Activated T-cell treated with anti-CD3 and anti-CD28 coated beads, Interleukin-2, amount 50 U/mL, for 4 hours (primary cell): ENCODE results near the gene DHRS3. TPM values are rescaled to one million over a fixed set of nuclear protein-coding genes. Genes with fewer than 3 reads are reported as not detected.
A peak's percentile ranks its signal among the peaks of the same experiment; 100 is the strongest.

Source experiments
- ATAC-seq, 2 donors: fragments of 200-7000 bp; cut with Tn5 transposase; one replicate each; pipeline ENCODE4 v1.10.0; 2021
- DNase-seq: peaks from one replicate; pipeline ENCODE4 v3.0.0-alpha.2; 2020
- H3K27me3 Mint-ChIP-seq: one replicate; pipeline ENCODE4 v1.8.0; 2021; ENCODE audit warnings: low read depth, mixed read lengths
- H3K36me3 Mint-ChIP-seq: one replicate; pipeline ENCODE4 v1.8.0; 2022; ENCODE audit warnings: mixed read lengths; ENCODE audit not compliant: insufficient read depth
- H3K4me1 Mint-ChIP-seq: one replicate; pipeline ENCODE4 v1.8.0; 2021; ENCODE audit warnings: low read depth, mixed read lengths
- H3K4me3 Mint-ChIP-seq: one replicate; pipeline ENCODE4 v1.8.0; 2021; ENCODE audit warnings: mild to moderate bottlenecking, moderate library complexity, mixed read lengths
- H3K9me3 Mint-ChIP-seq: one replicate; pipeline ENCODE4 v1.8.0; 2021; ENCODE audit warnings: mixed read lengths
- total RNA-seq, 3 donors: library from RNA; stranded (reverse); gene quantifications; one replicate each; pipeline ENCODE4 v1.2.1, GENCODE V29; 2021

The DHRS3 gene
- total RNA-seq, 3 donors from 2014 or later, result 60.4 to 72.6 (median 69.9) TPM

DNA sequence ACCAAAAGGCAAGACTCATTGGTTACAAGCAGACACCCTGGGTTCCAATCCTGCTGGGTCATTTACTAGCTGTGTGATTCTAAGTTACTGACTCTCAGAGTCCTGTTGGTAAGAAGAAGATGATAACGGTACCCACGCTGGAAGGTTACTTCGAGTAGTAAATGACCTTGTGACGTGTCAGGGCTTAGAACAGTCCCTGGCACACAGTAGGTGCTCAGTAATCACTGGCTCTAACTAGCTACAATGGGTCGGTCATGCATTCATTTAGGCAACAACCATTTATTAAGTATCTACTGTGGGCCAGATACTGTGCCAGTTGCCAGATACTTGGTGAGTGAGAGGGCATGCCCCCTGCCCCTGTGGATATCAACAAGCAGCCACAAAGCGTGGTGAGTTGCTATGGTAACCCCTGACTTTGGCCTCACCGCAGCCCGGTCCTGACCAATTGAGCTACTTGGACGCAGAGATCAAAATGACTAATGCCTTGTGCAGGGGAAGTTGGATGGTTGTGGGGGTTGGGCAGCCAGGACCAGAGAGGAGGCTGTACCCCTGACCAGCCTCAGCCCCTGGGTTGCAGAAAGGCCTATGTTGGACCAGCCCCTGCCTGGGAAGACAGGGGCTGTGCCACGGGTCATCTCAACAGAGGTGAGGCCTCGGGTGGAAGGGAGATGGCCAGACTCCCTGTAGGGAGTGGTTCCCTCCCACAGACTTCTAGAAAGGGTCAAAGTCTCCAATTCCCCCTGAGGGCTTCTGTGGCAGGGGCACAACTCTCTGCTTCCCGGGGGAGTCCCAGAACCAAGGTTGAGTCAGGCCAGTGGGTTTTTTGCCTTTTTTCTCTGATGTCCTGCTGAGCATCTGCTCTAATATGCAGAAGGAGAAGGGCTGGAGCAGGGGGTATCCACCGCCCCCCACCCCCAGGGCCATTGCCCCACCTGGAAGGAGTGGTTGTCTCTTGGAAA lies 16.0 kb downstream of the DHRS3 start:
- no peak for ATAC-seq
- no peak for DNase-seq
- no peaks in the 10 kb centered on the region for H3K36me3 Mint-ChIP-seq

GRCh38 chr1:12600880-12601633 lies 17.0 kb downstream of the DHRS3 start:
- no peak overlapping the region for H3K4me3 Mint-ChIP-seq
- H3K9me3 Mint-ChIP-seq, result no peaks in the 10 kb centered on the region
- peak; percentile 56 for DNase-seq
- no peaks in the 10 kb centered on the region for H3K36me3 Mint-ChIP-seq
- ATAC-seq, result no peak
- H3K27me3 Mint-ChIP-seq, result no peaks in the 10 kb centered on the region
- peaks cover 64% of the 10 kb centered on the region for H3K4me1 Mint-ChIP-seq

More for the DNA sequence above, 16.0 kb downstream of the DHRS3 start:
- Mint-ChIP-seq H3K9me3 (no peaks in the 10 kb centered on the region), H3K4me1 (peaks cover 60% of the 10 kb centered on the region), H3K27me3 (no peaks in the 10 kb centered on the region), H3K4me3 (no peak overlapping the region)

DNA sequence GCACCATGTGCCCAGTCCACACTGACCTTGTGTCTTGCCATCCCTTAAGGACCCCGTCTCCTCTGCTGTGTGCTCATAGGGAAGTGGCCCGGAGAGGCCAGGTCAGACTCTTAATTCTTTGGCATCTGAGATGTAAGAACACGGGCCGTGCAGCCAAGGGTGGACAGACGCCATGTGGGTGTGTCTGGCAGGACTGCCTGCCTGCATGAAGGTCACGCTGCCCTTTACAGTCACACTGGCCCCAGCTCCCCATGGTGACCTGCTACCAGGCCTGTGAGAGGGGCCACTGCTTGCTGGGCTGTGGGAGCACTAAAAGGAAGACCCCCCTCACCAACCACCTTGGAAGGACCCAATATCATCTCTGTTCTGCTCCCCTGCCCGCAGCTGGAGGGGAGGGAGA lies 17.7 kb downstream of the DHRS3 start:
- Mint-ChIP-seq H3K27me3 (no peaks in the 10 kb centered on the region), H3K9me3 (no peaks in the 10 kb centered on the region), H3K4me3 (no peak overlapping the region), H3K4me1 (peaks cover 61% of the 10 kb centered on the region), H3K36me3 (no peaks in the 10 kb centered on the region)
- ATAC-seq (no peak), DNase-seq (no peak)

GRCh38 chr1:12599657-12600056 lies 18.4 kb downstream of the DHRS3 start:
- ATAC-seq (no peak), DNase-seq (no peak)
- Mint-ChIP-seq H3K36me3 (no peaks in the 10 kb centered on the region), H3K9me3 (no peaks in the 10 kb centered on the region), H3K4me3 (no peak overlapping the region), H3K4me1 (peaks cover 60% of the 10 kb centered on the region), H3K27me3 (no peaks in the 10 kb centered on the region)

- no peak for ATAC-seq
- Mint-ChIP-seq H3K27me3 (no peaks in the 10 kb centered on the region), H3K9me3 (no peaks in the 10 kb centered on the region), H3K36me3 (no peaks in the 10 kb centered on the region), H3K4me1 (peaks cover 60% of the 10 kb centered on the region), H3K4me3 (no peak overlapping the region)
- no peak for DNase-seq
Measured at GRCh38 chr1:12598974-12599373, 19.0 kb downstream of the DHRS3 start.

- H3K36me3 Mint-ChIP-seq, result no peaks in the 10 kb centered on the region
- DNase-seq (no peak), ATAC-seq (no peak)
- H3K4me3 Mint-ChIP-seq, result no peak overlapping the region
- H3K27me3 Mint-ChIP-seq, result no peaks in the 10 kb centered on the region
- H3K9me3 Mint-ChIP-seq, result no peaks in the 10 kb centered on the region
- peaks cover 52% of the 10 kb centered on the region for H3K4me1 Mint-ChIP-seq
Measured at GRCh38 chr1:12597792-12598191, 20.2 kb downstream of the DHRS3 start.

DNA sequence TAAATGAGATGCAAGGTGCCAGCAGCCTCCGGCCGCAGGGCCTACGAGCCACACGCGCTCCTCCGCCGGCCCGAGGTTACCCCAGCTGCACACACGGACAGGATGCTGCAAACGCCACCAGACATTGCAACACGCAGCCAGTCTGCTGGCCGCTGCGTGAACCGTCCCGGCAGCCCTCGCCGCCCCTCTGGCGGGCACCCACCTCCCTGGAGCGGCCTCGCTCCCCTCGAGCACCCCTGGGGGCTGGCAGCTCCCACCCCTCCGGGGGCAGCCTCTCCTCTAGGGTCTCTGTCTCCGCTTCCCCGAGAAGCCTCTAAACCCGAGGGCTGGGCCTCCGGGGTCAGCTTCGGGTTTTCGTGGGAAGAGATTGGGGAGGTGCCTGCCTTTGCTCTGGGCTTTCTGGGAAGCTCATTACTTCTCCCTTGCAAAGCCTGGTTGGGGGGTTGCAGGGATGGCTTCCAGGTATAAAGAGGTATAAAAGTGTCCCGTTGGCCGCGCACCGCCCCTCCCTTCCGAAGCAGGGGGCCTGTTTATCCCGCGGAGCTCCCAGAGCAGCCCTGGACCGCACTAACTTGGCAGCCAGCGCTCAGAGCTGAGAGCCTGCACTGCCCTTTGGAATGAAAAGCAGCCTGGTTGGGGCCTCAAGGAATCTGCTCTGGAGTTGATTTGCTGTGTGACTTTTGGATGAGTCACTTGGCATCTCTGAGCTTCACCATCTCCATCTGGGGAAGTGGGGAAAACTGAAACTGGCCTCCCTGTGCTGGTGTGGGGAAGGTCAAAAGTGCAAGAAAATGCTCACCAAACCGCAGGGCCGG lies 21.8 kb downstream of the DHRS3 start:
- Mint-ChIP-seq H3K9me3 (no peaks in the 10 kb centered on the region), H3K4me1 (peaks cover 44% of the 10 kb centered on the region), H3K27me3 (no peaks in the 10 kb centered on the region), H3K4me3 (peak overlapping the region; percentile 49), H3K36me3 (peaks cover 2% of the 10 kb centered on the region)
- peak; percentile 19 to 21 for ATAC-seq
- no peak for DNase-seq

DNA sequence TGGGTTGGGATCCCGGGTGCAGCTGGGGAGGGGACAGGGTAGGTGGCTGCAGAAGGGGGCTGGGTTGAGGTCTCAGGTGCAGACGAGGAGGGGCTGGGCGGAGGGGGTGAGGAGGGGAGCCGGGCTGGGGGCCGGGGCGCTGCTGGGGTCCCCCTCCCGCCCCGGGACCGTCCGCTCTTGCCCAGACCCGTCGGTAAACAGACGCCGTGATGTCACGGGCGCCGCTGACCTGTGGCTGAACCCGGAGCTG lies 22.3 kb downstream of the DHRS3 start:
- H3K4me1 Mint-ChIP-seq, result peaks cover 43% of the 10 kb centered on the region
- ATAC-seq, result peak; percentile 6 to 19
- no peaks in the 10 kb centered on the region for H3K27me3 Mint-ChIP-seq

DNA sequence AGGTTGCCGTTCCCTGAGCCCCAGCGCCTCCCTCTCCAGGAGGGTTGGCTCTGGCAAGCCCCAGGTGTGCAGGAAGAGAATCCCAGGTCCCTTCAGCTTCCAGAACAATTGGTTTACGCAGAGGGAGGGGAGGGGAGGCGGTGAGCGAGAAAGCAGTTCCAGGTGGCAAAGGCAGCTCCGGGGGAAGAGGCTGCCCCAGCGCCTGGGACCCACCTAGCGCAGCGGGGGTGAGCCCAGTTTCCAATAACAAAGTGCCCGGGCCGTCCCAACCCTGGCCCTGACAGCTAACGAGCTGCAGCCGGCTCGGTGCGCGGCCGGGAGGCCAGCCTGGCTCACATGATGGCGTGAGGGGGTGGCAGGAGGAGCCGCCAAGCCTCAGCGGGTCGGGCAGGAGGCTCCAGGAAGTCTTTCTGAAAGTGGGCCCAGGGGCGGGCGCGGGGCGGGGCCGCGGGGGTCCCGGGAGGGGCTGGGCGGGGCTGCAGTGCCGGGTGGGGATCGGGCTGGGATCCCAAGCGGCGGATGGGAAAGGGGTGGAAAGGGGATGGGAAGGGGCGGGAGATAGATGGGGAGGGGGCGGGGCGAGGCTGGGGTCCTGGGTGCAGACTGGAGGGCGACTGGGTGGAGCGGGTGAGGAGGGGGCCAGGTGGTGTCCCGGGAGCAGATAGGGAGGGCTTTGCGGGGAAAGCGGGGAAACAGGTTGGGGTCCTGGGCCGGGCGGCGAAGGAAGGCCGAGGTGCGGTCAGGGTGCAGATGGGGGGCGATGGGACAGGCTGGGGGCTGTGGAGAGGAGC lies 22.8 kb downstream of the DHRS3 start:
- no peaks in the 10 kb centered on the region for H3K9me3 Mint-ChIP-seq
- no peaks in the 10 kb centered on the region for H3K27me3 Mint-ChIP-seq
- ATAC-seq (peak; percentile 69 to 80), DNase-seq (no peak)
- H3K4me3 Mint-ChIP-seq, result peak overlapping the region; percentile 76
- peaks cover 38% of the 10 kb centered on the region for H3K4me1 Mint-ChIP-seq
- H3K36me3 Mint-ChIP-seq, result peaks cover 4% of the 10 kb centered on the region

More for the DNA sequence above, 22.3 kb downstream of the DHRS3 start:
- peaks cover 4% of the 10 kb centered on the region for H3K36me3 Mint-ChIP-seq
- DNase-seq, result no peak
- no peaks in the 10 kb centered on the region for H3K9me3 Mint-ChIP-seq
- peak overlapping the region; percentile 21 for H3K4me3 Mint-ChIP-seq

DNA sequence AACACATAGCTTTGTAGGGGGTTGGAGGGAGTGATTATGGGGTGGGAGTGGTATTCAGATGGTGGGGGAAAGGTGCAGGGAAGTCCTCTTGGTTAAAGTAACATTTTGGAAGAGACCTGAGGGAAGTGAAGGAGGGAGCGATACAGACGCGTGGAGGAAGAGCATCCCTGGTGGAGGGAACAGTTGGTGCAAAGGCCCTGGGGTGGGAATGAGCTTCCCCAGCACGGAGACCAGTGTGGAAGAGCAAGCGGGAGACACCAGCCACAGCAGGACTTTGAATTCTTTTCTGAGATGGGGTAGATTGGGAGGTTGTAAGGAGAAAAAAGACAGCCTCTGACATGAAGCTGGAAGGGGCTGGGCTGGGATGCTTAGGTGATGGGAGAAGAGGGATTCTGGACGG lies 23.5 kb downstream of the DHRS3 start:
- H3K9me3 Mint-ChIP-seq, result no peaks in the 10 kb centered on the region
- no peaks in the 10 kb centered on the region for H3K27me3 Mint-ChIP-seq

DNA sequence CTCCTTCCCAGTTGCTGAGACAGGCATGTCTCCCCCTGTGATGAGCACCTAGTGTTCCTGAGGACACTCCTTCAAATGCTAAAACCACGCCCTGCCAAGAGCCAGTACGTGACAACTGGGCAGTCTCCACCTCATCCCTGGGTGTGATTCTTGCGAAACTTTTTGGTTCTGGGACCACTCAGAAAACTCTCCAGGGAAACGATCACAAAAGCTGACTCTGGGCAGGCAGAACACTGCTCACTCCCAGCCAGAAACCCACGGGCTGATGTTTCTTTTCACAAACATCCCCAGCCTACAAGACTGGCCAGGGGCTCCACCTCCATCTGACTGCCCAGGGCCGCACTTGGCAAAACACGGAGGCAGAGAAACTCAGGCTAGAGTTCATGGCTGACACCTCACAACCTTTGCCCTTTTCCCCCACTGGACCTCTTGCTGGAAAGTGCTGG lies 24.4 kb downstream of the DHRS3 start:
- ATAC-seq (no peak), DNase-seq (no peak)
- Mint-ChIP-seq H3K4me3 (no peak overlapping the region), H3K4me1 (peaks cover 36% of the 10 kb centered on the region), H3K36me3 (peaks cover 4% of the 10 kb centered on the region), H3K27me3 (no peaks in the 10 kb centered on the region), H3K9me3 (no peaks in the 10 kb centered on the region)

More for the DNA sequence above, 23.5 kb downstream of the DHRS3 start:
- ATAC-seq (no peak), DNase-seq (no peak)
- H3K36me3 Mint-ChIP-seq, result peaks cover 4% of the 10 kb centered on the region
- peak overlapping the region; percentile 76 for H3K4me3 Mint-ChIP-seq
- H3K4me1 Mint-ChIP-seq, result peaks cover 36% of the 10 kb centered on the region

- no peaks in the 10 kb centered on the region for H3K27me3 Mint-ChIP-seq
- ATAC-seq, result no peak
- peaks cover 10% of the 10 kb centered on the region for H3K36me3 Mint-ChIP-seq
- DNase-seq, result no peak
- H3K9me3 Mint-ChIP-seq, result no peaks in the 10 kb centered on the region
- H3K4me1 Mint-ChIP-seq, result peaks cover 36% of the 10 kb centered on the region
- H3K4me3 Mint-ChIP-seq, result no peak overlapping the region
Measured at GRCh38 chr1:12592496-12592895, 25.5 kb downstream of the DHRS3 start.

GRCh38 chr1:12591267-12591938 lies 26.6 kb downstream of the DHRS3 start:
- Mint-ChIP-seq H3K36me3 (peaks cover 12% of the 10 kb centered on the region), H3K4me1 (peaks cover 31% of the 10 kb centered on the region), H3K4me3 (no peak overlapping the region), H3K27me3 (no peaks in the 10 kb centered on the region), H3K9me3 (no peaks in the 10 kb centered on the region)
- no peak for ATAC-seq
- no peak for DNase-seq
